Breast epithelium (tissue), 4 donors: ENCODE results near the gene CADM1. TPM values are rescaled to one million over a fixed set of nuclear protein-coding genes. Genes with fewer than 3 reads are reported as not detected.

Experiments
- DNase-seq, 2 donors: peaks; one replicate each; pipeline ENCODE4 v3.0.0-alpha.2; 2019; ENCODE audit warnings: low spot score in 2 of 2
- H3K27ac ChIP-seq, 2 donors: fragments of 200-600 bp; sonication (generic) in 1 of 2; one replicate each; pipeline ENCODE4 v1.5.1; 2016 to 2019; ENCODE audit warnings: mild to moderate bottlenecking in 1 of 2
- H3K27me3 ChIP-seq, 2 donors: fragments of 200-600 bp; sonication (generic) in 1 of 2; one replicate each; pipeline versions ENCODE4 v1.5.1 to v1.6.0; 2017 to 2019; ENCODE audit warnings: control low read depth in 1 of 2, mild to moderate bottlenecking in 1 of 2
- H3K36me3 ChIP-seq: fragments of 200-600 bp; one replicate; pipeline ENCODE4 v1.5.1; 2019
- H3K4me1 ChIP-seq, 2 donors: fragments of 200-600 bp; sonication (generic); one replicate each; pipeline ENCODE4 v1.5.1; 2016 to 2019; ENCODE audit warnings: control low read depth in 1 of 2
- H3K4me3 ChIP-seq, 3 donors: fragments of 200-600 bp; sonication (generic); 1 replicate in 2 of 3; 2 replicates in 1 of 3; pipeline ENCODE4 v1.5.1; 2016 to 2019; ENCODE audit warnings: mild to moderate bottlenecking in 3 of 3, moderate library complexity in 2 of 3
- H3K9me3 ChIP-seq, 2 donors: fragments of 200-600 bp; sonication (generic) in 1 of 2; one replicate each; pipeline ENCODE4 v1.5.1; 2016 to 2019; ENCODE audit warnings: control low read depth in 1 of 2
- POLR2A ChIP-seq: fragments of 450-650 bp; IDR thresholded peaks from one replicate; pipeline ENCODE4 v1.6.1; 2016; ENCODE audit warnings: antibody characterized with exemption, mild to moderate bottlenecking, moderate library complexity
- POLR2AphosphoS5 ChIP-seq, 3 donors: sonication (generic); formaldehyde crosslinking; IDR thresholded peaks; one replicate each; pipeline ENCODE4 v1.6.1; 2017; ENCODE audit warnings: antibody characterized with exemption in 3 of 3
- intact Hi-C: fragments of 100-400 bp; cut with DNase I; formaldehyde crosslinking; loops from one replicate; pipeline ENCODE4 v1.15.1; 2023; ENCODE audit warnings: low total_unique reads
- total RNA-seq, 3 donors: library from RNA; depleted of rRNA; stranded (reverse); fragments of >200 nt; gene quantifications; one replicate each; pipeline ENCODE4 v1.1.0, GENCODE V29; 2016
- TF ChIP-seq, protein P1 (sequence below), 3 donors: fragments of 450-650 bp; IDR thresholded peaks; one replicate each; pipeline ENCODE4 v1.5.1; 2016 to 2017; ENCODE audit warnings: antibody characterized with exemption in 3 of 3, mild to moderate bottlenecking in 3 of 3, moderate library complexity in 3 of 3

CADM1 gene
- total RNA-seq, 3 donors from 2014 or later = 5.3 to 48.4 (median 33.1) TPM

DNA sequence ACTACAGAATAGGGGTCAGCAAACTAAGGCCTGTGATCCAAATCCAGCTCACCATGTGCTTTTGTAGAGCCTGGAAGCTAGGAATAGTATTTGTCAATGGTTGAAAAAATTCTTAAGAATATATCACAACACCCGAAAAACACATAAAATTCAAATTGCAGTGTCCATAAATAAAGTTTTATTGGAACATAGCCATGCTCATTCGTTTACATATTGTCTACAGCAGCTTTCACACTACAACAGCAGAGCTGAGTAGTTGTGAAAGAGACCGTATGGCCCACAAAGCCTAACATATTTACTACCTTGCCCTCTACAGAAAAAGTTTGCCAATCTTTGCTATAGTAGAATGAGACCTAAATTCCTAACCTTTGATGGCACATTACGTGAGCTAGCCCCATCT lies 125.7 kb downstream of the CADM1 start:
- intact Hi-C loops = loop anchor here (5.0 kb wide), 1 partner anchor 86 kb away; no protein-coding TSS in a partner anchor
- H3K4me1 ChIP-seq = no peaks in the 10 kb centered on the region
- H3K9me3 ChIP-seq = no peaks in the 10 kb centered on the region
- no peak overlapping the region for H3K27ac ChIP-seq
- H3K36me3 ChIP-seq = no peaks in the 10 kb centered on the region
- H3K4me3 ChIP-seq = no peak overlapping the region
- peaks cover 0 to 2% of the 10 kb centered on the region in 2 donors for H3K27me3 ChIP-seq
- no peak for DNase-seq
- TF ChIP-seq POLR2AphosphoS5 (IDR thresholded peaks at IDR 0.05) = no peak
- TF ChIP-seq, protein P1, sequence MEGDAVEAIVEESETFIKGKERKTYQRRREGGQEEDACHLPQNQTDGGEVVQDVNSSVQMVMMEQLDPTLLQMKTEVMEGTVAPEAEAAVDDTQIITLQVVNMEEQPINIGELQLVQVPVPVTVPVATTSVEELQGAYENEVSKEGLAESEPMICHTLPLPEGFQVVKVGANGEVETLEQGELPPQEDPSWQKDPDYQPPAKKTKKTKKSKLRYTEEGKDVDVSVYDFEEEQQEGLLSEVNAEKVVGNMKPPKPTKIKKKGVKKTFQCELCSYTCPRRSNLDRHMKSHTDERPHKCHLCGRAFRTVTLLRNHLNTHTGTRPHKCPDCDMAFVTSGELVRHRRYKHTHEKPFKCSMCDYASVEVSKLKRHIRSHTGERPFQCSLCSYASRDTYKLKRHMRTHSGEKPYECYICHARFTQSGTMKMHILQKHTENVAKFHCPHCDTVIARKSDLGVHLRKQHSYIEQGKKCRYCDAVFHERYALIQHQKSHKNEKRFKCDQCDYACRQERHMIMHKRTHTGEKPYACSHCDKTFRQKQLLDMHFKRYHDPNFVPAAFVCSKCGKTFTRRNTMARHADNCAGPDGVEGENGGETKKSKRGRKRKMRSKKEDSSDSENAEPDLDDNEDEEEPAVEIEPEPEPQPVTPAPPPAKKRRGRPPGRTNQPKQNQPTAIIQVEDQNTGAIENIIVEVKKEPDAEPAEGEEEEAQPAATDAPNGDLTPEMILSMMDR (IDR thresholded peaks at IDR 0.05) = no peak
- TF ChIP-seq POLR2A = no peak

DNA sequence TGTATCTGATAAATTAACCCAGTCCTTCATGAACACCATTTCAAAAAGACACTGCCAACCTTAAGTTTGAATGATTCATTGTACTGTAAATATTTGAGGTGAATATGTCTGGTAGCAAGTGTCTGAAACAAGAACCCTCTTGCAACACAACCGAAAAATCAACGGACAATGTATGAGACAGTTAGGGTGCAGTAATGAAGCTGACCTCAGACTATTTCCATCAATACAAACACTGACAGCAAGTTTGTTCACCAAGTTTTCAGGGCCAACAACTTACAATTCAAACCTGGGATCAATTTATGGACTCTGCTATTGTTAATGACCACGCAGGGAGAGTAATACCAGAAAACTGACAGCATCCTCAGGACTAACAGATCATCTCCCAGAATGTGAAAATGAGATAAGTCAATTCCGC lies 126.3 kb downstream of the CADM1 start:
- H3K4me3 ChIP-seq = no peak overlapping the region
- no peaks in the 10 kb centered on the region for H3K9me3 ChIP-seq
- intact Hi-C loops = loop anchor here (5.0 kb wide), 1 partner anchor 86 kb away; no protein-coding TSS in a partner anchor
- H3K27ac ChIP-seq = no peak overlapping the region
- peaks cover 0 to 2% of the 10 kb centered on the region in 2 donors for H3K27me3 ChIP-seq
- H3K36me3 ChIP-seq = no peaks in the 10 kb centered on the region
- DNase-seq = no peak
- no peaks in the 10 kb centered on the region for H3K4me1 ChIP-seq
- TF ChIP-seq POLR2AphosphoS5 (IDR thresholded peaks at IDR 0.05) (no peak), POLR2A (no peak)
- TF ChIP-seq, protein P1 (IDR thresholded peaks at IDR 0.05) = no peak

DNA sequence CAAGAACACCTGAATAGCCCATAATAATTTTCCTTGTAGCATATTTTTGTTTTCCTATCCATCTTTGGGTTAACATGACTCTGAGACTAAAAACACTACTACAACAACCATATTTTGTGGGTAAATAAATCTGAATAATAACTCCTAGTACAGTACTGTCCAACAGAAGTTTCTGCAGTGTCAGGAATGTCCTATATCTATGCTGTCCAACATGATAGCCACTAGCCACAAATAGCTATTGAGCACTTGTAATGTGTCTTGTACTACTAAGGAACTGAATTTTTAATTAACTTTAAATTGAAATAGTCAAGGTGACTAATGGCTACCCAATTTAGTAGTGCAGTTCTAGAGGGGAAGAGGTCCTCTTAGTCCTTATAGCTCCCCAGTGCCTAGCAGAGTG lies 135.6 kb downstream of the CADM1 start:
- Histone ChIP-seq H3K4me3 (no peak overlapping the region), H3K9me3 (no peaks in the 10 kb centered on the region), H3K36me3 (no peaks in the 10 kb centered on the region), H3K27me3 (no peaks in the 10 kb centered on the region), H3K27ac (no peak overlapping the region), H3K4me1 (no peaks in the 10 kb centered on the region)
- TF ChIP-seq POLR2AphosphoS5 (IDR thresholded peaks at IDR 0.05) = no peak
- TF ChIP-seq POLR2A = no peak
- TF ChIP-seq, protein P1 (IDR thresholded peaks at IDR 0.05) = no peak
- intact Hi-C loops = no loop called here
- no peak for DNase-seq

DNA sequence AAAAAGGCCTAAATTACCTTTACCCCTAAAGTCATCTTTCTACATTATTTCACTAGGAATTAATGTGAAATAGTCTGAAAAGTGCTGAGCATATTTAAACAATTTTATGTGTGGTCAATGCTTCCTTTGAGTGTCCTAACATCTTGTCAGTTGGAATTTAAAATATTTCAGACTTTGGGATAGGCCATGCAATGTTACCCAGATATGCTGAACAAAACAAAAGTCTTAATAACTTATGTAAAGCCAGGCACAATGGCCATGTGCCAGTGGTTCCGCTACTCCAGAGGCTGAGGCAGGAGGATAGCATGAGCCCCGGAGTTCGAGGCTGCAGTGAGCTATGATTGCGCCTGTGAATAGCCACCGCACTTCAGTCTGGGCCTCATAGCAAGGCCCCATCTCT lies 137.4 kb downstream of the CADM1 start:
- Histone ChIP-seq H3K36me3 (no peaks in the 10 kb centered on the region), H3K27me3 (no peaks in the 10 kb centered on the region), H3K4me1 (no peaks in the 10 kb centered on the region), H3K27ac (no peak overlapping the region), H3K4me3 (no peak overlapping the region), H3K9me3 (no peaks in the 10 kb centered on the region)
- TF ChIP-seq POLR2A (no peak), POLR2AphosphoS5 (IDR thresholded peaks at IDR 0.05) (no peak)
- TF ChIP-seq, protein P1 (IDR thresholded peaks at IDR 0.05) = no peak
- intact Hi-C loops = no loop called here
- no peak for DNase-seq

DNA sequence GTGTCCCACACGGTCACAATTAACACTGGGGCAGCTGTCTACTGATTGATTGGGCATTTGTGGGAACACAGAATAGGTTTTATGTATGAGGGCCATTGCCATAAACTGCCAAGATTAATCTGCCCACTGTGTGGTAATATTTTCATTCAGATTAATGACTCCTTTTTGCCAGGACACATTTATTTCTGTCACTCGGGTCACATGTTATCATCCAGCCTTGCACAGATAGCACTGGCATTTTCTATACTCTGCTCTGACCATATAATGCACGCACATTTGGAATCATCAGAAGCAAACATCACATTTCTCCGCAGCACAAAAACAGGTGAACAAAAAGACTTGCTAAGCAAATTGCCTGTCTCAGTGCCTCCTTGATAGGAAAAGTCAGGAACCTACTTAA lies 138.3 kb downstream of the CADM1 start:
- intact Hi-C loops = no loop called here
- no peaks in the 10 kb centered on the region for H3K36me3 ChIP-seq

More for the DNA sequence above, 138.3 kb downstream of the CADM1 start:
- Histone ChIP-seq H3K27ac (no peak overlapping the region), H3K4me3 (no peak overlapping the region), H3K9me3 (no peaks in the 10 kb centered on the region), H3K4me1 (no peaks in the 10 kb centered on the region), H3K27me3 (no peaks in the 10 kb centered on the region)
- TF ChIP-seq, protein P1 (IDR thresholded peaks at IDR 0.05) = no peak
- TF ChIP-seq POLR2A (no peak), POLR2AphosphoS5 (IDR thresholded peaks at IDR 0.05) (no peak)
- DNase-seq = no peak
